Omental fat pad (tissue), 4 donors: ENCODE measurements around the gene SLK. TPM values are rescaled to one million over a fixed set of nuclear protein-coding genes. Genes with fewer than 3 reads are reported as not detected.

ENCODE experiments used
- ATAC-seq: fragments of 150-250 bp; one replicate; pipeline ENCODE4 v1.9.1; 2016; ENCODE audit warnings: mild to moderate bottlenecking, moderate library complexity; ENCODE audit not compliant: low FRiP score
- DNase-seq: peaks from one replicate; pipeline ENCODE4 v3.0.0-alpha.2; 2019; ENCODE audit warnings: low spot score
- small RNA-seq: library from RNA; depleted of rRNA; stranded (forward); fragments of <200 nt; gene quantifications from one replicate; pipeline ENCODE3, GENCODE V24; 2016
- total RNA-seq, 4 donors: library from RNA; depleted of rRNA; stranded (reverse); fragments of >200 nt; gene quantifications; one replicate each; pipeline ENCODE4 v1.1.0, GENCODE V29; 2016
- TF ChIP-seq, protein P1 (sequence below), 3 donors: fragments of 450-650 bp; IDR thresholded peaks; one replicate each; pipeline ENCODE4 v1.5.1; 2016 to 2017; ENCODE audit warnings: antibody characterized with exemption in 3 of 3, mild to moderate bottlenecking in 3 of 3, moderate library complexity in 2 of 3

Gene SLK
- total RNA-seq, 4 donors from 2014 or later = 49.0 to 97.0 (median 61.8) TPM

DNA sequence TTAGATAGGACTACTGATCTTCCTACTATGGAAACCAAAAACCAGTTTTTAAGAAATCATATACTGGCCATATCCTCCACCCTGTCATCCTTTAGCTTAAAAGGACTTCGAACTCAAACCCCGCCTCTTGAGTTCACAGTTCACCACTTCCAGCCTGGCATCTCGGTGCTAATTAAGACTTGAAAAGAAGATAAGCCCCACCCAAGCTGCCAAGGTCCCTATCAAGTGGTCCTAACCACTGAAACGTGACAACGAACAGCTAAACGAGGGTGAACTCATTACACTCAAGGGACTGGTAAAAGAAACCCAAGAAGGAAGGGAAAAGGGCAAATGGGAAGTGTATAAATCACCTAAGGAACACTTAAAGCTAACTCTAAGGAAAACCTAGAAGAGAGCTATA lies 102.7 kb downstream of the SLK start:
- no peak for DNase-seq
- no peak for ATAC-seq
- TF ChIP-seq, protein P1, sequence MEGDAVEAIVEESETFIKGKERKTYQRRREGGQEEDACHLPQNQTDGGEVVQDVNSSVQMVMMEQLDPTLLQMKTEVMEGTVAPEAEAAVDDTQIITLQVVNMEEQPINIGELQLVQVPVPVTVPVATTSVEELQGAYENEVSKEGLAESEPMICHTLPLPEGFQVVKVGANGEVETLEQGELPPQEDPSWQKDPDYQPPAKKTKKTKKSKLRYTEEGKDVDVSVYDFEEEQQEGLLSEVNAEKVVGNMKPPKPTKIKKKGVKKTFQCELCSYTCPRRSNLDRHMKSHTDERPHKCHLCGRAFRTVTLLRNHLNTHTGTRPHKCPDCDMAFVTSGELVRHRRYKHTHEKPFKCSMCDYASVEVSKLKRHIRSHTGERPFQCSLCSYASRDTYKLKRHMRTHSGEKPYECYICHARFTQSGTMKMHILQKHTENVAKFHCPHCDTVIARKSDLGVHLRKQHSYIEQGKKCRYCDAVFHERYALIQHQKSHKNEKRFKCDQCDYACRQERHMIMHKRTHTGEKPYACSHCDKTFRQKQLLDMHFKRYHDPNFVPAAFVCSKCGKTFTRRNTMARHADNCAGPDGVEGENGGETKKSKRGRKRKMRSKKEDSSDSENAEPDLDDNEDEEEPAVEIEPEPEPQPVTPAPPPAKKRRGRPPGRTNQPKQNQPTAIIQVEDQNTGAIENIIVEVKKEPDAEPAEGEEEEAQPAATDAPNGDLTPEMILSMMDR (IDR thresholded peaks at IDR 0.05) = no peak

DNA sequence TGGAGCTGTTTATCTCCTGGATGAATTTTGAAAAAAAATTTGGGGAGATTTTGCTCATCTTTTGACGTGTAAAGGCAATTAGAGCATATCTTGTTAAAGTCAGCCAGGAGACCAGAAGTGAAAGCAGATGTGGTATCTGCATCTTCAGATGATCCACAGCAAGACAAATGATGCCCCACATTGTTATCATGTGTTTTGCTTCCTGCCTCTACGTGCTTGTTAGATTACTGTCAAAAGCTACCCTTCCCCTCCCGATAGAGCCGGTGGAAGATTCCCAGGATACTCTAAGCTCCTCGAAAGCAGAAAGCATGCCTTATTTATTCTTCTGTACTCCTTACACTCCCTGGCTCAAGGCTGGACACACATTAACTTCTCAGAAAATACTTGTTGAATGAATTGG lies 105.8 kb downstream of the SLK start:
- TF ChIP-seq, protein P1 (IDR thresholded peaks at IDR 0.05) = no peak
- ATAC-seq (no peak), DNase-seq (no peak)

DNA sequence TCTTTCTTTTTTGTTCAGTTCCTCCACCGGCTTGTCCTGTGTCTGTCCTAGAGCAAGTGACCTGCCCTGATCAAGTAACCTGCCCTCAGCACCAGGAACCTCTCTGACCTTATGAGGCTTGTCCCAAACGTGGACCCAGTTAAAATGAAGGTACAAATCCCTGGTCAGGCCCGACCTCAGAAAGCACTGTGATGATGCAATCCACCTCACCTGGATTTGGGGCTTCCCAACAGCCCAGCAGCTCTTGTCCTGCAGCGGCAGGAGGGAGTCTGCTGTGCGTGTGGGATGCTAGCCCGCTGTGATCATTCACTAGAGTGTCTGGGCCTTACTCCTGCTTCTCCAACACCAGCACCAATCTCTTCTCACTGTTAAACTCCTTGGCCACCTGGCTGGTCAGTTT lies 107.6 kb downstream of the SLK start:
- TF ChIP-seq, protein P1 (IDR thresholded peaks at IDR 0.05) = no peak
- no peak for DNase-seq
- ATAC-seq = no peak

DNA sequence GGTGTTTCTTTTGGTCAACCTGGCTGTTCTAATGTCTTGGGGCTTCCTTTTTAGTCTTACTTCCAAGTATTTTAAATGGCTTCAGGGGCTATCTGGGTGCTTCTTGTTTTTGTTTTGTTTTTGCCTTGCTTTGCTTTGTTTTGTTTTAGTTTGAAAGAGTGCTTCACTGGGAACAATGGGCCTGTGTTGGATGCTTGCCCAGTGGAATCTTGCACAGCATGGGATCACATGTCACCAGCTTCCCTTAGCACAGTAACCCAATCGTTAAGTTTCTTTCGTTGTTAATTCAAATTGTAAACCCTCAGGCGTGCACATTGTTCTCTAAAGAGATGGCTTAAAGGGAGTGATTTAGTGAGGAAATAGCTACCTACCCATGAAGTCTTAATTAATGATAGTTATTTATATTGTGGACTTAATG lies 109.8 kb downstream of the SLK start:
- ATAC-seq (no peak), DNase-seq (no peak)
- TF ChIP-seq, protein P1 (IDR thresholded peaks at IDR 0.05) = no peak

- DNase-seq = no peak
- ATAC-seq = no peak
- TF ChIP-seq, protein P1 (IDR thresholded peaks at IDR 0.05) = no peak
These were observed 110.3 kb downstream of the SLK start for GRCh38 chr10:104077247-104077646.

- ATAC-seq (no peak), DNase-seq (no peak)
- TF ChIP-seq, protein P1 (IDR thresholded peaks at IDR 0.05) = no peak
These were observed 110.8 kb downstream of the SLK start for GRCh38 chr10:104077663-104078151.

Small RNA genes within 50 kb of the gene (small RNA-seq; reads per million reads assigned to genes)
- gene RN7SL524P = not detected

Other genes starting within 250 kb of the SLK start
- gene SH3PXD2A, start 111.6 kb upstream of the SLK start, total RNA-seq = 10 to 100 TPM; 21.0 to 36.3 (median 22.5) TPM
- gene STN1, start 49.0 kb upstream of the SLK start, total RNA-seq = 10 to 100 TPM; 15.4 to 44.7 (median 21.1) TPM
- gene COL17A1, start 118.7 kb downstream of the SLK start, total RNA-seq = 1 to 10 TPM in 2 of 4 donors, under 1 TPM in 2; 0.13 to 2.2 (median 1.2) TPM
- gene SFR1, start 155.0 kb downstream of the SLK start, total RNA-seq = 1 to 10 TPM; 4.7 to 8.2 (median 6.0) TPM